ENCODE results near the gene SLC22A7.

SLC22A7 gene

DNA sequence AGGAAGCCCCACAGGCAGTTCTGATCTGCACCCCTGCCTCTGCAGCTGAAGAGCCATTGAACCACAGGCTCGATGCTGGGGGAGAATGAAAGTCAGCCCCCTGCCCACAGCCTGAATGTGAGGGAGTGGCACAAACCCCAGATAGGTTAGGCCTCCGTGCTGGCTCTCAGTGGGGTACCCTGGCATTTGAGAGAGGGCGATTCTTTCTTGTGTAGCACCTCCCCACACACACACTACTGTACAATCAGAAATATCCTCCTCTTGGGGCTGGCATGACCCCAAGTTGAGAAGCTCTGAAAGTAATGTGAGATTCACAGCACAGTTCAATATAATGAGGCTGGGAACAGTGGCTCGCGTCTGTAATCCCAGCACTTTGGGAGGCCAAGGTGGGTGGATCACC is 36.9 kb upstream of the SLC22A7 start:
- H3K4me3 ChIP-seq (ENCODE audit: low read length) = no peak overlapping the region
- no peak for TF ChIP-seq CTCF (IDR thresholded peaks at IDR 0.05; ENCODE audit: insufficient read depth, low read depth, low read length, missing control alignments)
- DNase-seq (ENCODE audit: low read depth) = no peak

- H3K4me3 ChIP-seq (ENCODE audit: low read length) = no peak overlapping the region
- DNase-seq (ENCODE audit: low read depth) = peak; percentile 34
- TF ChIP-seq CTCF (IDR thresholded peaks at IDR 0.05; ENCODE audit: insufficient read depth, low read depth, low read length, missing control alignments) = no peak
Observed at GRCh38 chr6:43262000-43262779, 35.9 kb upstream of the SLC22A7 start.

DNA sequence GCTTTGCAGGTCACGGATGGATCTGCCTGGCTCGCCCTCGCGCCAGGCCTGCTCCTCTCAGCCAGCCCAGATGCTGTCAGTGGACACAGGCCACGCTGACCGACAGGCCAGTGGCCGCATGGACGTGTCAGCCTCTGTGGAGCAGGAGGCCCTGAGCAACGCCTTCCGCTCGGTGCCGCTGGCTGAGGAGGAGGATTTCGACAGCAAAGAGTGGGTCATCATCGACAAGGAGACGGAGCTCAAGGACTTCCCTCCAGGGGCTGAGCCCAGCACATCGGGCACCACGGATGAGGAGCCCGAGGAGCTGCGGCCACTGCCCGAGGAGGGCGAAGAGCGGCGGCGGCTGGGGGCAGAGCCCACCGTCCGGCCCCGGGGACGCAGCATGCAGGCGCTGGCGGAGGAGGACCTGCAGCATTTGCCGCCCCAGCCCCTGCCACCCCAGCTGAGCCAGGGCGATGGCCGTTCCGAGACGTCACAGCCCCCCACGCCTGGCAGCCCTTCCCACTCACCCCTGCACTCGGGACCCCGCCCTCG is 35.2 kb upstream of the SLC22A7 start:
- H3K4me3 ChIP-seq (ENCODE audit: low read length) = no peak overlapping the region
- no peak for TF ChIP-seq CTCF (IDR thresholded peaks at IDR 0.05; ENCODE audit: insufficient read depth, low read depth, low read length, missing control alignments)
- no peak for DNase-seq (ENCODE audit: low read depth)

GRCh38 chr6:43263314-43264178 is 34.5 kb upstream of the SLC22A7 start:
- peak; percentile 84 for TF ChIP-seq CTCF (IDR thresholded peaks at IDR 0.05; ENCODE audit: insufficient read depth, low read depth, low read length, missing control alignments)
- peak; percentile 76 for DNase-seq (ENCODE audit: low read depth)
- H3K4me3 ChIP-seq (ENCODE audit: low read length) = no peak overlapping the region

DNA sequence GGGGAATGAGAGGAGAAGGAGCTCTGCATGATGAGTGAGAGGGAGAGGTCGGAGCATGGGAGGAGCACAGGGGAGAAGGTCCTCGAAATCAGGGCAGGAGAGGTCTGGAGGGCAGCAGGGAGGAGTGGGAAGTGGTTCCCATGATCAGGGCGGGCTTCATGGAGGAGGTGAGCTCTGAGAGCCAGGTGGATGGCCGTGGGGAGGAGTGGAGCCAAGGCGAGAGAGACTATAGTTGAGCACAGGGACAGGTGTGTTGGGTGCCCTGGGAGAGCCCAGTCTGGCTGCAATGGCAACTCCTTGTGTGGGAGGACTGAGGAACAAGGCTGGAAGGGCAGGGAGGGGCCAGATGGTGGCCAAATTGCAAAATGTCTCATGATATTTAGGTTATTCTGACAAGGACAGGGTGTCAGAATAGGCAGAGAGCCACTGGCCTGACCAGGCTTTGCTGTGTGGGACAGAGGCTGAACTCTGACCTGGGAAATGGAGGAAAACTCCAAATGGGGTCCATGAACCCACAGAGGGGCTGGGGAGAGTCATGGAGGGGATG is 33.4 kb upstream of the SLC22A7 start:
- TF ChIP-seq CTCF (IDR thresholded peaks at IDR 0.05; ENCODE audit: insufficient read depth, low read depth, low read length, missing control alignments) = no peak
- DNase-seq (ENCODE audit: low read depth) = no peak
- H3K4me3 ChIP-seq (ENCODE audit: low read length) = no peak overlapping the region

DNA sequence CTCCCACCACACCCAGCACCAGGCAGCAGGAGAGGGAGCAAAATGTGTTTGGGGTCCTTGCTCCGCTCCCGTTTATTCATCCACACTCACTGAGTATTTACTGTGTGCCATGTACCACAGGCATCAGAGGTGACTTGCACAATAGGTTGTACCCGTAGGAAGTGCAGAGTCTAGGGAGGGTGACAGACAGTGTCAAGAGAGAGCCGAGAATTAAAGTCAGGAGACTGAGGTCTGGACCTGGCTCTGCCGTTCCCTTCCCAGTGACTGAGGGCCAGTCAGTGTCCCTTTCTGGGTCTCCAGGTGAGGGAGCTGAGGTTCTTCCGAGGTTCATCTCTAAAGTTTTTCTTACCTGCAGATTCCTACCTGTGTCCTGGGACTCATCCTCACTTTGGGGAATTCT is 32.5 kb upstream of the SLC22A7 start:
- no peak for TF ChIP-seq CTCF (IDR thresholded peaks at IDR 0.05; ENCODE audit: insufficient read depth, low read depth, low read length, missing control alignments)
- DNase-seq (ENCODE audit: low read depth) = no peak
- no peak overlapping the region for H3K4me3 ChIP-seq (ENCODE audit: low read length)
